GM12865 (cell line): ENCODE measurements around the gene APOL1.

Source experiments
- DNase-seq: peaks from one replicate; pipeline ENCODE4 v3.0.0; 2010; ENCODE audit warnings: low read depth
- H3K4me3 ChIP-seq: 2 replicates; pipeline ENCODE4 v1.5.1; 2011; ENCODE audit warnings: mild to moderate bottlenecking, low read depth, low read length, control low read depth
- TF ChIP-seq, protein P1 (sequence below): IDR thresholded peaks from 2 replicates; pipeline ENCODE4 v1.5.1; 2011; ENCODE audit warnings: low read length, control low read depth, low read depth, inconsistent platforms; ENCODE audit not compliant: insufficient read depth; ENCODE audit errors: missing control alignments

Gene APOL1

DNA sequence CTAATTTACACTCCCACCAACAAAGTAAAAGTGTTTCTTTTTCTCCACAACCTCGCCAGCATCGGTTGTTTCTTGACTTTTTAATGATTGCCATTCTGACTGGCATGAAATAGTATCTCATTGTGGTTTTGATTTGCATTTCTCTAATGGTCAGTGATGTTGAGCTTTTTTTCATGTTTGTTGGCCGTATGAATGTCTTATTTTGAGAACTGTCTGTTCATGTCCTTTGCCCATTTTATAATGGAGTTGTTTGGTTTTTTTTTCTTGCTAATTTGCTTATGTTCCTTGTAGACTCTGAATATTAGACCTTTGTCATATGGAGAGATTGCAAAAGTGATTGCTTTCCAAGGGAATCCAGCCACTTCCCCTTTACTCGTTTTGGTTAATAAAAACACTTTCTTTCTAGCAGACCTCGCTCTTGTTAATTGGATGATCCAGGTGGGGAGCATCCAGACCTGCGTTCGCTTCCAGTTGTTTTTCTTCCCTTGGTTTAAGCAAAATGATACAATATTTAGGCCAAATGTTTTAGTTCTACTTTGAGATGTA lies 34.2 kb upstream of the APOL1 start:
- H3K4me3 ChIP-seq, result no peak overlapping the region
- DNase-seq, result no peak
- TF ChIP-seq, protein P1, sequence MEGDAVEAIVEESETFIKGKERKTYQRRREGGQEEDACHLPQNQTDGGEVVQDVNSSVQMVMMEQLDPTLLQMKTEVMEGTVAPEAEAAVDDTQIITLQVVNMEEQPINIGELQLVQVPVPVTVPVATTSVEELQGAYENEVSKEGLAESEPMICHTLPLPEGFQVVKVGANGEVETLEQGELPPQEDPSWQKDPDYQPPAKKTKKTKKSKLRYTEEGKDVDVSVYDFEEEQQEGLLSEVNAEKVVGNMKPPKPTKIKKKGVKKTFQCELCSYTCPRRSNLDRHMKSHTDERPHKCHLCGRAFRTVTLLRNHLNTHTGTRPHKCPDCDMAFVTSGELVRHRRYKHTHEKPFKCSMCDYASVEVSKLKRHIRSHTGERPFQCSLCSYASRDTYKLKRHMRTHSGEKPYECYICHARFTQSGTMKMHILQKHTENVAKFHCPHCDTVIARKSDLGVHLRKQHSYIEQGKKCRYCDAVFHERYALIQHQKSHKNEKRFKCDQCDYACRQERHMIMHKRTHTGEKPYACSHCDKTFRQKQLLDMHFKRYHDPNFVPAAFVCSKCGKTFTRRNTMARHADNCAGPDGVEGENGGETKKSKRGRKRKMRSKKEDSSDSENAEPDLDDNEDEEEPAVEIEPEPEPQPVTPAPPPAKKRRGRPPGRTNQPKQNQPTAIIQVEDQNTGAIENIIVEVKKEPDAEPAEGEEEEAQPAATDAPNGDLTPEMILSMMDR, result no peak

DNA sequence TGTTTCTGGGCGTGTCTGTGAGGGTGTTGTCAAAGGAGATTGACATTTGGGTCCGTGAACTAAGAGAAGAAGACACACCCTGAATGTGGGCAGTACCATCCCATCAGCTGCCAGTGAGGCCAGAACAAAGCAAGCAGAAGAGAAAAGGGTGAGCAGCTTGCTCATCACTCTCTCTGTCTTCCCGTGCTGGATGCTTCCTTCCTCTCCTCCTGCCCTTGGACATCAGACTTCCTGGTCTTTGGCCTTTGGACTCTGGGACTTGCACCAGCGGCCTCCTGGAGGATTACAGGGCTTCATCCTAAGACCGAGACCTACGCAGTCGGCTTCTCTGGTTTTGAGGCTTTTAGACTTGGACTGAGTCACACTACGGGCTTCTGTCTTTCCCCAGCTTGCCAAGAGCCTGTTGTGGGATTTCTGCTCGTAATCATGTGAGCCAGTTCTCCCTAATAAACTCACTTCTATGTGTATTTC lies 32.4 kb upstream of the APOL1 start:
- no peak overlapping the region for H3K4me3 ChIP-seq
- TF ChIP-seq, protein P1, result no peak
- DNase-seq, result no peak

DNA sequence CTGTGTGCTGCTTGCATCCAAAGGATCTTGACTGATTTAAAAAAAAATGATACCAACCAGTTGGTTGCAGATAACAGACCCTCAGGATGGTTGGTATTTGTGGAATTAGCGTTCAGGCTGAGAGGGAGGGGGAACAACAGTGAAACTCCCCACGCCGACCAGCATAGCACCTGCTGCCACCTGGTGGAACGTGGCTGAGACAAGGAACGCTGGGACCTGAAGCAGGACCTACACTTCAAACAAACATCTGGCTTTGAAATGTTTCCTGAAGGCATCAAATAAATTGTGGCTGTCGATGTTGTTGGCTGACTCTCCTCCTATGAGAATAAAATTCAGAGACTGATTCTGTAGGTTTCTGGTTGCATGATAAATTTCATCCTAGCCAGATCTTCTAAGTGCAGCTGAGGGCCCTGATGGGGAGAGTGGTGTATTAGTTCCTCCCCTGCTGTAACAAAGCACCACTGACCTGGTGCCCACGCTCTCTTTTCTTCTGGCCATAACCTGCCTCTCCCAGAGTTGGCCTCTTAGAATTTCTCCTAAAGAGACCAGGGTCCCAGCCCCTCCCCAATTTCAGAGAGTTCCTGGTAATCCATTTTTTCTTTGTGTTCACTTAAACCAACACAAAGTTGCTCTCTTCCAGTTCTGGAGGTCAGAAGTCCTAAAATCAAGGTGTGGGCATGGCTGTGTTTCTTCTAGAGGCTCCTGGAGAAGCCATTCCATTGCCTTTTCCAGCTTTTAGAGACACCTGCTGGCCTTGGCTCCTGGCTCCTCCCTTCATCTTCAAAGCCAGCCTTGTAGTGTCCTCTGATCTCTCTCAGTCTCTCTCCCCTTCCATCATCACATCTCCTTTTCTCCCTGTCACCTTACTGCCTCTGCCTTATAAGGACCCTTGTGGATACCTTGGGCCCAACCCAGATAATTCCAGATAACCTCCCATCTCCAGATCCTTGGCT lies 30.9 kb upstream of the APOL1 start:
- TF ChIP-seq, protein P1, result peak; percentile 80
- H3K4me3 ChIP-seq, result no peak overlapping the region
- DNase-seq, result peak; percentile 63

DNA sequence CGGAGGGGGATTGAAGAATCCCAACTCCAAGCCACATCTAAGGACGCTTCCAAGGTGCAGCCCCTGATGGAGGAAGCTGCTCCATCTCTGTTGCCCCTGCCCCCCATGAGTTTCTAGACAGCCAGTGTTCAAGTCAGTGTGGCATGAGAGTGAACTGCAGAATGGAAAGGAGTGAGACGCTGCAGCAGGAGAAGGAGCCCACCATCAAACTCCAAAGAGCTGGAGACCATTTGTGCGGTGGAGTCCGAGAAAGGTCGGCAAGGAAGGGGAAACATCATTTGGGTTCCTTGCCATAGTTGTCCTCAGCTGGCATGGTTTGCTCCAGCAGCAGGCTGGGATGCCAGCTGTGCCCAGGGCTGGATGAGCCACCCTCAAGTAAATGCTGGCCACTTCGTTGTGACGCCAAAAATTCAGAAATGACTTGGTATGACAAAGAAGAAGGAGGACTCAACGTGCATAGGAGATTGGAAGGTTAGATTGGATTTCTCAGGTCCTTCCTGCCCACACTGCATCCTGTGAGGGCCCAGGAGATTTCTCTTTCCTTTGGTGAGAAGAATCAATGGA lies 30.0 kb upstream of the APOL1 start:
- TF ChIP-seq, protein P1, result no peak
- H3K4me3 ChIP-seq, result no peak overlapping the region
- no peak for DNase-seq

DNA sequence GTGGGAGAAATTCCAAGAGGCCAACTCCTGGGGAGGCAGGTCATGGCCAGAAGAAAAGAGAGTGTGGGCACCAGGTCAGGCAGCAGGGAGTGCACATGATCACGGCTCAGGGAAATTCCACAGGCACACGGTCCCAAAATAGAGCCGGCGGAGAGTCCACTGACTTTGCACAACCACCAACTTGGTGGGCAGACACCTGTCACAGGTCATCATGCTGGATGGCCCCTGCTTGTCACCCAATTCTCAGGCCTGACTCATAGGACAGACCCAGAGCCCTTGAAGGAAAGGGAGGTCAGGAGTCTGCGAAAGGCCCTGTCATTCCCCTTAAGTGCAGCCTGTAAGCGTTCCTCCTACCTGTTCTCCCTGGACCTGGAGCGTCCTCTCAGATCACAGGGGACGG lies 29.4 kb upstream of the APOL1 start:
- TF ChIP-seq, protein P1, result no peak
- H3K4me3 ChIP-seq, result no peak overlapping the region
- no peak for DNase-seq

DNA sequence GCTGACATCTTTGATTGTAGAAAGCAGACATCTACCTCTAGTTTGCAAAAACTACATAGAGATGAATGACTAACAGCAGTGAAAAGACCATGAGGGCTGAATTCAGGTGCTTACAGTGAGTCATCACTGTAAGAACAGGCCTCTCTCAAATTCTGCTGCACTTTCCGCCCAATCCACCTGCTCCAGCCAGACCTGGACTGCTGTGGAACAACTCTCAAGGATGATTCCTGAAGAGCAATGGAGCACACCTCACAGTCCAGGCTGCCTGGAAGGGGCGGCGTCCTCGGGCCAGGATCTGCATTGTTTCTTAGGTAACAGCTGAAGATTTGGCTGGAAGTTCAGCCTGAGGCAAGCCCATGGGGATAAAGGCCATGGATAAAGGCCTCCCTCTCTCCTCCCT lies 28.7 kb upstream of the APOL1 start:
- no peak for DNase-seq
- TF ChIP-seq, protein P1, result no peak

More for the DNA sequence above, 28.7 kb upstream of the APOL1 start:
- H3K4me3 ChIP-seq, result no peak overlapping the region
